IMR-90 (cell line): ENCODE measurements around the gene ARHGAP32. TPM values are rescaled to one million over a fixed set of nuclear protein-coding genes. Genes with fewer than 3 reads are reported as not detected.

Experiments used
- ATAC-seq: fragments of 200-7000 bp; cut with Tn5 transposase; 2 replicates; pipeline ENCODE4 v1.9.1; 2020; ENCODE audit warnings: low read depth, mild to moderate bottlenecking, moderate library complexity
- BruUV-seq: library from RNA; stranded (reverse); fragments of 400-500 nt; replicated peaks from 2 replicates; lab custom pipeline; 2021; lab: Mats Ljungman, UMichigan
- CTCF ChIA-PET: fragments of 300-600 bp; formaldehyde crosslinking; extraction: SDS; loops from one replicate; lab custom pipeline; 2021; ENCODE audit warnings: antibody characterized with exemption; lab: Yijun Ruan, JAX
- POLR2A ChIA-PET: fragments of 300-600 bp; sonication (Branson Sonifier 250); formaldehyde crosslinking; loops from one replicate; lab custom pipeline; 2022; ENCODE audit warnings: antibody characterized with exemption; ENCODE audit not compliant: unreplicated experiment; lab: Charles Lee
- DNase-seq: peaks from one replicate; pipeline ENCODE4 v3.0.0; 2013
- H2AFZ ChIP-seq: replicated peaks from 2 replicates; pipeline ENCODE3; 2013; ENCODE audit warnings: low read length, mild to moderate bottlenecking; ENCODE audit not compliant: poor library complexity
- H2AK5ac ChIP-seq: 2 replicates; pipeline ENCODE4 v1.6.1; 2013; ENCODE audit warnings: low read depth, low read length, inconsistent platforms
- H2AK9ac ChIP-seq: replicated peaks from 2 replicates; pipeline ENCODE3; 2013; ENCODE audit warnings: mild to moderate bottlenecking, low read depth, low read length, moderate library complexity; ENCODE audit not compliant: poor library complexity
- H2BK120ac ChIP-seq: 2 replicates; pipeline ENCODE4 v1.6.1; 2013; ENCODE audit warnings: low read depth, low read length, inconsistent platforms
- H2BK15ac ChIP-seq: 3 replicates; pipeline ENCODE4 v1.6.1; 2013; ENCODE audit warnings: low read depth, low read length, inconsistent platforms
- H2BK20ac ChIP-seq: 2 replicates; pipeline ENCODE4 v1.6.1; 2013; ENCODE audit warnings: low read depth, mild to moderate bottlenecking, inconsistent platforms, low read length, moderate library complexity
- H2BK5ac ChIP-seq: 2 replicates; pipeline ENCODE4 v1.6.1; 2013; ENCODE audit warnings: mild to moderate bottlenecking, low read depth, low read length, inconsistent platforms; ENCODE audit not compliant: poor library complexity, severe bottlenecking
- H3K14ac ChIP-seq: replicated peaks from 2 replicates; pipeline ENCODE4 v1.6.1; 2013; ENCODE audit warnings: low read depth, low read length, inconsistent platforms
- H3K18ac ChIP-seq: 2 replicates; pipeline ENCODE4 v1.6.1; 2013; ENCODE audit warnings: low read depth, low read length, control low read depth
- H3K23ac ChIP-seq: 2 replicates; pipeline ENCODE4 v1.6.1; 2013; ENCODE audit warnings: low read depth, low read length, inconsistent platforms
- H3K27ac ChIP-seq: 2 replicates; pipeline ENCODE4 v1.5.1; 2013; ENCODE audit warnings: mild to moderate bottlenecking, control low read depth, low read length; ENCODE audit not compliant: insufficient read depth
- H3K27me3 ChIP-seq: 2 replicates; pipeline ENCODE4 v1.6.1; 2013; ENCODE audit warnings: low read length; ENCODE audit not compliant: control insufficient read depth, insufficient read depth
- H3K36me3 ChIP-seq: 2 replicates; pipeline ENCODE4 v1.6.1; 2013; ENCODE audit warnings: low read length, mixed read lengths; ENCODE audit not compliant: control insufficient read depth, insufficient read depth
- H3K4ac ChIP-seq: 2 replicates; pipeline ENCODE4 v1.6.1; 2013; ENCODE audit warnings: low read depth, low read length, inconsistent platforms
- H3K4me1 ChIP-seq: 2 replicates; pipeline ENCODE4 v1.6.1; 2013; ENCODE audit warnings: low read length, mixed read lengths; ENCODE audit not compliant: control insufficient read depth, insufficient read depth
- H3K4me2 ChIP-seq: 2 replicates; pipeline ENCODE4 v1.6.1; 2013; ENCODE audit warnings: low read depth, mild to moderate bottlenecking, control low read depth, low read length, moderate library complexity
- H3K4me3 ChIP-seq: 2 replicates; pipeline ENCODE4 v1.5.1; 2013; ENCODE audit warnings: low read depth, mild to moderate bottlenecking, control low read depth, low read length, moderate library complexity; ENCODE audit not compliant: insufficient read depth
- H3K56ac ChIP-seq: 2 replicates; pipeline ENCODE4 v1.6.1; 2013; ENCODE audit warnings: low read length, inconsistent platforms; ENCODE audit not compliant: insufficient read depth; ENCODE audit errors: extremely low read depth
- H3K79me1 ChIP-seq, 2 experiments: 2 replicates each; pipeline ENCODE4 v1.6.1; 2013; ENCODE audit warnings: low read length in 2 of 2, inconsistent platforms in 1 of 2, low read depth in 1 of 2
- H3K9ac ChIP-seq: 2 replicates; pipeline ENCODE4 v1.6.1; 2013; ENCODE audit warnings: low read depth, low read length, control low read depth
- H3K9me1 ChIP-seq: 2 replicates; pipeline ENCODE4 v1.6.1; 2013; ENCODE audit warnings: low read length, inconsistent platforms; ENCODE audit not compliant: insufficient read depth
- H3K9me3 ChIP-seq: 2 replicates; pipeline ENCODE4 v1.6.1; 2013; ENCODE audit warnings: low read length; ENCODE audit not compliant: control insufficient read depth, insufficient read depth
- H4K20me1 ChIP-seq: 2 replicates; pipeline ENCODE4 v1.6.1; 2013; ENCODE audit warnings: low read length, inconsistent platforms; ENCODE audit not compliant: insufficient read depth
- H4K5ac ChIP-seq: 2 replicates; pipeline ENCODE4 v1.6.1; 2013; ENCODE audit warnings: mild to moderate bottlenecking, low read depth, low read length, control low read depth
- H4K8ac ChIP-seq, 2 experiments: 2 replicates each; pipeline ENCODE4 v1.6.1; 2013; ENCODE audit warnings: low read depth in 2 of 2, low read length in 2 of 2, control low read depth in 1 of 2, inconsistent platforms in 1 of 2
- H4K91ac ChIP-seq: 2 replicates; pipeline ENCODE4 v1.6.1; 2013; ENCODE audit warnings: low read depth, low read length, inconsistent platforms; ENCODE audit not compliant: insufficient read depth
- MXI1 ChIP-seq: IDR thresholded peaks from 2 replicates; pipeline ENCODE4 v1.6.1; 2012; ENCODE audit warnings: low read depth, mild to moderate bottlenecking, low read length, moderate library complexity, borderline replicate concordance
- WGBS, 2 experiments: methylation state at CpG; one replicate each; pipeline versions ENCODE4 v1.1.5 to v1.1.7; 2013; ENCODE audit warnings: missing lambda C conversion rate in 2 of 2; ENCODE audit not compliant: insufficient read length in 1 of 2; ENCODE audit errors: extremely low coverage in 2 of 2; 5-methylcytosine and 5-hydroxymethylcytosine counted together
- dilution Hi-C: fragments of 300-500 bp; cut with HindIII; formaldehyde crosslinking; loops from one replicate; pipeline ENCODE4 v1.14.3; 2018; ENCODE audit warnings: low sequenced_read_pairs; ENCODE audit not compliant: unreplicated experiment
- in situ Hi-C: fragments of 300-500 bp; cut with MboI; formaldehyde crosslinking; loops from 3 replicates; pipeline ENCODE4 v1.14.3; 2019; ENCODE audit warnings: low sequenced_read_pairs, inconsistent platforms, mixed read lengths
- intact Hi-C: fragments of 100-400 bp; cut with micrococcal nuclease; formaldehyde crosslinking; loops from 2 replicates; pipeline ENCODE4 v1.10.0; 2022
- polyA plus RNA-seq, 3 experiments: library from polyadenylated mRNA; depleted of rRNA; stranded (reverse); fragments of >200 nt; gene quantifications; 2 replicates each; pipeline ENCODE4 v1.2.3, GENCODE V29; 2012; ENCODE audit warnings: low replicate concordance in 1 of 3
- total RNA-seq: library from RNA; depleted of rRNA; stranded (reverse); fragments of >200 nt; gene quantifications from 2 replicates; pipeline ENCODE4 v1.2.3, GENCODE V29; 2012
- TF ChIP-seq, protein P1 (sequence below): fragments of 150-350 bp; IDR thresholded peaks from 2 replicates; pipeline ENCODE4 v1.6.1; 2017; ENCODE audit warnings: mild to moderate bottlenecking, antibody characterized with exemption, low read length, low read depth
- TF ChIP-seq, protein P2 (sequence below): fragments of 150-350 bp; IDR thresholded peaks from 2 replicates; pipeline ENCODE4 v1.6.1; 2016; ENCODE audit warnings: low read depth, mild to moderate bottlenecking, low read length, moderate library complexity, borderline replicate concordance

Gene ARHGAP32
- total and polyA plus RNA-seq, 2 of the 4 experiments (the other 2 are of a cell fraction): 4.1 to 8.4 TPM

DNA sequence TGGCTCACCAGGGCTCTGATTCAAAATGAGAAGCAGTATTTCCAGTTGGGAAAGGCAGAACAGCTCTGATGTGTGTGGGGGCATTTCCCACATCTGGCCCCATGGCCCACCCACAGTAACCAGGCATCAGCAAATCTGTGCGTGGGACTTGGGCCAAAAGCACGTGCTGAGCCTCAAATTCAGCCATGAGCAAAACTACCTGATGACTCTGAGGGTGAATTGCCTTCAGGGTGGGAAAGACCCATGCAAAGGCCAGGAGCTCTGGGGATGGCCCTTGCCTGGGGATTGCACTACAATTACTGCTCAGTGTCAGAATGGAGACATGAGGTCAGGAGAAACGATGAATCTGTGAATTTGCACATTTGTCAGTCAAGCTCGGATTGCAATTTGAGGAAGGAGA lies 270.3 kb downstream of the ARHGAP32 start:
- Histone ChIP-seq H3K27me3 (peaks cover 40% of the 10 kb centered on the region), H2AK9ac (no peak overlapping the region), H2BK120ac (no peak overlapping the region), H2AK5ac (no peak overlapping the region), H4K20me1 (no peaks in the 10 kb centered on the region), H2BK20ac (no peak overlapping the region), H3K23ac (no peak overlapping the region), H3K56ac (no peak overlapping the region), H2AFZ (no peak overlapping the region), H3K4me3 (no peak overlapping the region), H4K5ac (no peak overlapping the region), H3K9me1 (no peaks in the 10 kb centered on the region), H3K14ac (no peak overlapping the region), H2BK15ac (no peak overlapping the region), H2BK5ac (no peak overlapping the region), H3K4me1 (no peaks in the 10 kb centered on the region), H3K9me3 (no peaks in the 10 kb centered on the region), H3K27ac (no peak overlapping the region), H3K18ac (no peak overlapping the region), H3K9ac (no peak overlapping the region), H3K4me2 (no peak overlapping the region), H3K79me1 (no peaks in the 10 kb centered on the region), H4K8ac (no peak overlapping the region), H3K36me3 (no peaks in the 10 kb centered on the region), H4K91ac (no peak overlapping the region), H3K4ac (no peak overlapping the region)
- ATAC-seq (no peak), DNase-seq (no peak)
- in situ Hi-C loops (no loop called here), intact Hi-C loops (no loop called here), dilution Hi-C loops (no loop called here)
- ChIA-PET POLR2A (no interaction called here), CTCF (interaction anchor here (0.7 kb wide), 1 partner anchor 37 kb away, joined by 3 read pairs; no protein-coding TSS in a partner anchor)
- no peak for TF ChIP-seq MXI1
- TF ChIP-seq, protein P1, sequence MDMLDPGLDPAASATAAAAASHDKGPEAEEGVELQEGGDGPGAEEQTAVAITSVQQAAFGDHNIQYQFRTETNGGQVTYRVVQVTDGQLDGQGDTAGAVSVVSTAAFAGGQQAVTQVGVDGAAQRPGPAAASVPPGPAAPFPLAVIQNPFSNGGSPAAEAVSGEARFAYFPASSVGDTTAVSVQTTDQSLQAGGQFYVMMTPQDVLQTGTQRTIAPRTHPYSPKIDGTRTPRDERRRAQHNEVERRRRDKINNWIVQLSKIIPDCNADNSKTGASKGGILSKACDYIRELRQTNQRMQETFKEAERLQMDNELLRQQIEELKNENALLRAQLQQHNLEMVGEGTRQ: no peak
- TF ChIP-seq, protein P2, sequence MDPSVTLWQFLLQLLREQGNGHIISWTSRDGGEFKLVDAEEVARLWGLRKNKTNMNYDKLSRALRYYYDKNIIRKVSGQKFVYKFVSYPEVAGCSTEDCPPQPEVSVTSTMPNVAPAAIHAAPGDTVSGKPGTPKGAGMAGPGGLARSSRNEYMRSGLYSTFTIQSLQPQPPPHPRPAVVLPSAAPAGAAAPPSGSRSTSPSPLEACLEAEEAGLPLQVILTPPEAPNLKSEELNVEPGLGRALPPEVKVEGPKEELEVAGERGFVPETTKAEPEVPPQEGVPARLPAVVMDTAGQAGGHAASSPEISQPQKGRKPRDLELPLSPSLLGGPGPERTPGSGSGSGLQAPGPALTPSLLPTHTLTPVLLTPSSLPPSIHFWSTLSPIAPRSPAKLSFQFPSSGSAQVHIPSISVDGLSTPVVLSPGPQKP: no peak
- WGBS, 2 experiments: 79% methylated on average over 2 of the region's 4 CpGs; no CpG with 5 or more reads in 1 of the 2 experiments
- no TSS peak for BruUV-seq
